SJSA1 (cell line): Measurements from ENCODE around the gene HAO1. TPM values are rescaled to one million over a fixed set of nuclear protein-coding genes. Genes with fewer than 3 reads are reported as not detected.

Source experiments
- DNase-seq, 2 experiments: peaks; one replicate each; pipeline ENCODE4 v3.0.0-alpha.2; 2015 to 2020; ENCODE audit warnings: low spot score in 2 of 2, low read depth in 1 of 2
- H3K27ac ChIP-seq: fragments of 250-450 bp; sonication (Bioruptor Pico); 2 replicates; pipeline ENCODE4 v1.5.1; 2020; ENCODE audit warnings: mild to moderate bottlenecking, moderate library complexity
- H3K27me3 ChIP-seq: fragments of 250-450 bp; sonication (Bioruptor Pico); replicated peaks from 2 replicates; pipeline ENCODE4 v1.5.1; 2020; ENCODE audit warnings: mild to moderate bottlenecking, moderate library complexity
- H3K36me3 ChIP-seq: fragments of 250-450 bp; sonication (Bioruptor Pico); 2 replicates; pipeline ENCODE4 v1.5.1; 2020; ENCODE audit warnings: mild to moderate bottlenecking
- H3K4me1 ChIP-seq: fragments of 250-450 bp; sonication (Bioruptor Pico); replicated peaks from 2 replicates; pipeline ENCODE4 v1.6.1; 2021; ENCODE audit warnings: mild to moderate bottlenecking
- H3K4me3 ChIP-seq: fragments of 250-450 bp; sonication (Bioruptor Pico); 2 replicates; pipeline ENCODE4 v1.5.1; 2020; ENCODE audit warnings: mild to moderate bottlenecking
- H3K9me3 ChIP-seq: fragments of 250-450 bp; sonication (Bioruptor Pico); replicated peaks from 2 replicates; pipeline ENCODE4 v1.5.1; 2020; ENCODE audit warnings: mild to moderate bottlenecking
- total RNA-seq: library from RNA; depleted of rRNA; stranded (reverse); fragments of >200 nt; shearing (Covaris generic); gene quantifications from 2 replicates; pipeline ENCODE4 v1.2.3, GENCODE V29; 2014

Gene HAO1
- total RNA-seq, 1 experiment from 2014 or later: not detected

DNA sequence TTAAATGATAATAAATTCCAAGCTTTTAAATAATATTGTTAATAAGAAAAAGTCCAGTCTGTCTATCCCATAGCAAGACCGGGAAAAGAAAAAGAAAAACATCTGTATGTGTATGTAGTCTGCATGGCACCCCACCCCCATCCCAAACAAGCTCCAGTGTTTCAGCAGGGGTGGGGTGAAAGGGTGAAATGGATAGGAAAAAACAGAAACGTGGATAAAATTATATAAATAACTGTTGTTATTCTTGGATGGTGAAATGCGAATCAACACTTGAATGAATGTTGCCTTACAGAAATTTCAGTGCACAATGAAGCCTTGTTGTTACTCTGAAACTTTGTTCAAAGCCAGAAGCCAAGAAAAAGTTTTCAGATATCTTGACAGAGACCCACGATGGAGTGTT, 31.4 kb downstream of the HAO1 start:
- Histone ChIP-seq H3K4me1 (no peaks in the 10 kb centered on the region), H3K36me3 (no peaks in the 10 kb centered on the region), H3K27me3 (0 out of 2 replicates have a peak, but pooled peaks cover 3% of the 10 kb centered on the region), H3K27ac (no peak overlapping the region), H3K4me3 (no peak overlapping the region), H3K9me3 (no peaks in the 10 kb centered on the region; the same call in 1 of the 2 replicates)
- DNase-seq: no peak

DNA sequence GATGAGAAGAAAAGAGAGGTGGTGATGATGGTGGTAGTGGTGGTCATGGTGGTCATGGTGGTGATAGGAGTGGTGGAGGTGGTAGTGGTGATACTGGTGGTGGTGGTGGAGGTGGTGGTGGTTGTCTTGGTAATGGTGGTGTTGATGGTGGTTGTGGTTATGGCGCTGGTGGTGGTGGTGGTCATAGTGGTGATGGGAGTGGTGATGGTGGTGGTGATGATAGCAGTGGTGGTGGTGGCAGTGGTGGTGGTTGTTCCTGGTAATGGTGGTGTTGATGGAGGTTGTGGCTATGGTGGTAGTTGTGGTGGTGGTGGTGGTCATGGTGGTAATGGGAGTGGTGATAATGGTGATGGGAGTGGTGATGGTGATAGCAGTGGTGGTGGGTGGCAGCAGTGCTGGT, 36.8 kb downstream of the HAO1 start:
- Histone ChIP-seq H3K36me3 (no peaks in the 10 kb centered on the region), H3K9me3 (no peaks in the 10 kb centered on the region; the same call in 1 of the 2 replicates), H3K4me1 (no peaks in the 10 kb centered on the region), H3K4me3 (no peak overlapping the region), H3K27ac (no peak overlapping the region), H3K27me3 (0 out of 2 replicates have a peak, but pooled peaks cover 3% of the 10 kb centered on the region)
- DNase-seq: no peak

DNA sequence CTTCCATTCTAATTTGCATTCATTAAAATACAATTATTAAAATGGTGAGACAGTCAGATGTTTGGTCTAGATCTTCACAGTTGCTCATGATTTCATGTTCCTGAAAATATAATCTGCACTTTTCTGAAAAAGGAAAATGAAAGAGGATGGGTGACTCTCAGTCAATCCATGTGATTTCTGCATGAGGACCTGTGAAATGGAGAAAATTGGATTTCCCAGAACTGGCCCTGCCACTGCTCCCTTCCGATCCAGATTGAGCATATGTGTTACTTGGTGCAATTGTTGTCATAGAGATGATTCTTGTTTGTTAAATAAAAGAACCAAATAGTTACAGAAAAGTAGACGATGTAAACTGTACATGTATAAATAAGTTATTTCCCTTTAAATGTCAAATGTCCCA, 37.4 kb downstream of the HAO1 start:
- no peak overlapping the region for H3K27ac ChIP-seq
- 0 out of 2 replicates have a peak, but pooled peaks cover 3% of the 10 kb centered on the region for H3K27me3 ChIP-seq
- H3K36me3 ChIP-seq: no peaks in the 10 kb centered on the region
- no peaks in the 10 kb centered on the region for H3K4me1 ChIP-seq
- no peak for DNase-seq
- no peak overlapping the region for H3K4me3 ChIP-seq
- H3K9me3 ChIP-seq: no peaks in the 10 kb centered on the region; the same call in 1 of the 2 replicates

DNA sequence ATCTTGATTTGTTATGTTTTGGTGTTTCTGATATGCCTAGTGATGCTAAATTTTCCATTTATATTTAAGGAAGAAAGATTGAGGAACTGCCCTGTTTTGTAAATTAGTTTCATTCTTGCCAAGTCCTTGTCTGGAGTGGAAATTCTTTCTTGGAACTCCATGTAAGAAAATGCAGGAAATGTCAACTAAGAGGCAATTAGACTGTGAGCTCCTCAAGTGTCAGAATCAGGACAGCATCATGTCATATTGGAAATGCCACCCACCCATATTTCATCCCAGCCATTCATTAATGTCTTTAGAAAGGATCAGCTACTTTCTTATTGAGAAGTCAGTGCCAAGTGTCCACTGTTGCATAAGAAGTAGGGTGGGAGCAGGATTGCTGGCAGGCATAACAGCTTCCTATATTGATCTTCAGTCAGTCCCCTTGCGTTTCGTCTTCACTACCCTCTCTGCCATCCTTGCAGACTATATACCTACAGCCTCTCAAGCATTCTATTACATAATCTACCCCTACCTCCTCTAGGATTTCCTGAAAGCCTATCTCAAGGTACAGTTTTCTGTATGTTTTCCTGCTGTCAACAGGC, 42.4 kb downstream of the HAO1 start:
- H3K4me3 ChIP-seq: no peak overlapping the region
- DNase-seq: no peak

DNA sequence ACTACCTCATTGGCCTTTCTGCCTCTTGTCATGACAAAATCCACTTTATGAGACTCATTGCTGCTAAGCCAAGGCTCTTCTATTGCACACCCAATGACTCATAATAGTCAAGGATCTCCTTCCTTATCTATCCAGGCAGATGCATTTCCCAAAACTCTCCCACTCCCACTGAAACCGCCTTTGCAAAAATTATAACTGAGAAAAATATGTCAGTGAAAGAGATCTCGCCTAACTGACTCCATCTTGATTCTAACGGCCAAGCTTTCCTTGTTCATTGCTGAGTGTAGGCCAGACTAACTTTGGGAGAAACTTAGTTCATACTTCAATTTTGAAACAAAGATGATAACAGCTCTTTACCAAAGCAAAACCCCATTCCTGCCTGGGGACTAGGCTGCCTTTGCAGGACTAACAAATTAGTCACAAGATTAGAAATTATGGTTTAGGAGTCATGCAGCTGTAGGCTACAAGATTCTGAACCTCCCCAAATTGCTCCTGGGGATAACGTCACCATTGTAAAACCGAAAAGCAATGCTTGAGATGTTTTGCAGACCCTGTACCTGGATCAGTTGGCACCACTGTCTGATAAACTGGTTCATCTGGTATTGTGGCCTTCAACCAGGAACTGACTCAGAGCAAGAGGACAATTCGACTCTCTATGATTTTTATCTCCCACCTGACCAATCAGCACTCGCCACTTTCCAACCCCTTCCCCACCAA, 47.1 kb downstream of the HAO1 start:
- DNase-seq: no peak
- Histone ChIP-seq H3K27me3 (no peaks in the 10 kb centered on the region), H3K4me1 (no peaks in the 10 kb centered on the region), H3K9me3 (no peaks in the 10 kb centered on the region), H3K27ac (no peak overlapping the region), H3K36me3 (no peaks in the 10 kb centered on the region), H3K4me3 (no peak overlapping the region)

More for the DNA sequence above, 42.4 kb downstream of the HAO1 start:
- Histone ChIP-seq H3K36me3 (no peaks in the 10 kb centered on the region), H3K9me3 (no peaks in the 10 kb centered on the region), H3K27ac (no peak overlapping the region), H3K27me3 (no peaks in the 10 kb centered on the region), H3K4me1 (no peaks in the 10 kb centered on the region)

DNA sequence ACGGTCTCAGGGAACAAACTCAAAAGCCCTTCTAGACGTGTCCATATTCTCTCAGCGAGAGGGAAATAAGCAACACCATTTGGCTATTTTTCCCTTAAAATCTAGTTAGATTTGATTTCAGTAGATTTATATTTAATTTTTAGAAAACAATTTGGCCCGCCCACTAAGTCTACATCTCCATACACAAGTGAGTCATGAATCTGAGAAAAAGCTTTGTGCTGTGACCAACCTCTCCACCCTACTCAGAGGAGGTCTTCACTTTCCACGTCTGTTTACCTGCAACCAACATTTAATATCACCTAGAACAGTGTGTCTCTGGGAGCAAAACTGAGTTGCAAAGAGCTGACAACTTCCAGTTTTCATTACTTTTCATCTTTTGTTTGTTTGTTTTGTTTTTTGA, 48.6 kb downstream of the HAO1 start:
- no peaks in the 10 kb centered on the region for H3K27me3 ChIP-seq
- no peaks in the 10 kb centered on the region for H3K9me3 ChIP-seq
- DNase-seq: no peak

DNA sequence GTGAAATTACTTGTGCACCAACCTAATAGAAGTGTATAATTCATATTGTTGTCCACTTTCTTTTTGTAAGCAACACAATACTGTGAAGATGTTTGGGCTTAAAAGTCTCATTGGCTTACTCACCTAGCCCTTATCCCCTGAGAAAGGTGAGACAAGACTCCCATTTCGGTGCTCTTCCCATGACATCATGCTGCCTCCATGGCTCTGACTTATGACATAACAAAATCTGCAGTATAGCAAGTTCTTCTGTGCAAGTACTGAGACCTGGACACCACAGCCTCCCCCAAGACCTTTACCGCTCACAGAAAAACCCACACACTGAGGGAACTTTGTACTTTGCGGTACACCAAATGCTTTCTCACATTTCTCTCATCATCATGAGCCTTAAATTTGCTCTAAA, 50.5 kb downstream of the HAO1 start:
- Histone ChIP-seq H3K27me3 (no peaks in the 10 kb centered on the region), H3K27ac (no peak overlapping the region), H3K4me1 (no peaks in the 10 kb centered on the region), H3K4me3 (no peak overlapping the region), H3K9me3 (no peaks in the 10 kb centered on the region), H3K36me3 (no peaks in the 10 kb centered on the region)
- no peak for DNase-seq

More for the DNA sequence above, 48.6 kb downstream of the HAO1 start:
- Histone ChIP-seq H3K4me1 (no peaks in the 10 kb centered on the region), H3K36me3 (no peaks in the 10 kb centered on the region), H3K27ac (no peak overlapping the region), H3K4me3 (no peak overlapping the region)

DNA sequence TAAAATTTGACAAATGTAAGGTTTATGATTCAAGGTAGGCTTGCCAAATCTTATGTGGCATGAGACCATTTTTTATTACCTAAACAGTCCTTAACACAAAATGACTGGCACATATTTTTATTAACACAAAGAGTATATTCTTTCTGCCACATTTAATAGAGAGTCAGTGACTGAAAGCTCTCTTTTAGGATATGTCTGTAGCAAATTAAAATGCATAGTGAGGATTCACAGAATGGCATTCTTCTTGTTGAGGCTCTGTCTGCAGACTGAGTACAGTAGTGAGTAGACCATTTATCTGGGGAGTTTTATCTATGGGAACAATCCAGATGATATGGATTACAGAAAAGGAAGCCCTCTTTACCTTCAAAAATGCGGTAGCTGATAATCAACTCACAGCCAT, 56.5 kb downstream of the HAO1 start:
- no peak for DNase-seq
- no peak overlapping the region for H3K4me3 ChIP-seq
- no peak overlapping the region for H3K27ac ChIP-seq

DNA sequence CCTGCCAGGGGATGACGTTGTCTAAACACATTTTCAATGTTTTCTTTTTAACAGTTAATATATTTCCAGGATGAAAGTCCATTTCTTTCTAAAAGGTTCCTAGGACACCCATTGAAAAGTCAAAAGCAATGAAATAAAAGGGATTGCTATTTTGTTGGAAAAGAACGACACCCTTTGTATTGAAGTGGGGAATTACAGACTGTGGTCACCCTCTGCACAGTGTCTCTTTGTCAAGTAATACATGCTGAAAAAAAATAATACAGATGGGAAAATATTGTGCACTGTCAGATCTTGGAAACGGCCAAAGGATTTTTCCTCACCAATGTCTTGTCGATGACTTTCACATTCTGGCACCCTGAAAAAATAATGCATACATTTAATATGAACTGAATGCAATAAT, 56.9 kb downstream of the HAO1 start:
- no peak for DNase-seq
- Histone ChIP-seq H3K4me3 (no peak overlapping the region), H3K4me1 (peaks cover 5% of the 10 kb centered on the region; the same call in 1 of the 2 replicates), H3K27me3 (0 out of 2 replicates have a peak, but pooled peaks cover 2% of the 10 kb centered on the region), H3K27ac (no peak overlapping the region), H3K36me3 (no peaks in the 10 kb centered on the region), H3K9me3 (no peaks in the 10 kb centered on the region)

More for the DNA sequence above, 56.5 kb downstream of the HAO1 start:
- Histone ChIP-seq H3K4me1 (peaks cover 5% of the 10 kb centered on the region; the same call in 1 of the 2 replicates), H3K9me3 (no peaks in the 10 kb centered on the region), H3K27me3 (0 out of 2 replicates have a peak, but pooled peaks cover 2% of the 10 kb centered on the region), H3K36me3 (no peaks in the 10 kb centered on the region)

DNA sequence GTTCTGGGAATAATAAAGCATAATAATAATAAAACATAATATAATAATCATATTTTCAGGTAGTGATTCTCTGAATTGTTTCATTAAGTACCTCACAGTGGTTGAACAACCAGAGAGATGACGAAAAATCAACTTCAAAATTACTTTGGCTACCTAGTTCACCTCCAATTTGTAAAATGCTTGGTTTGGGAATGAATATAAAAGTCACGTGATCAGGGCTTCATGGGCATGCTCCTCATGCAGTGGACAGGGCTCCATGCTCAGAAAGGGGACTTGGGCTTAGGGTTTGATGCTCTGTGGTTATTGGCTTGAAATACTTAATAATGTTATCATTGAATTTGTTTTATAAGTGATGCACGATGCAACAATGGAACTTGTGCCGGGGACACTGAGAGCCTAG, 58.2 kb downstream of the HAO1 start:
- no peaks in the 10 kb centered on the region for H3K36me3 ChIP-seq
- H3K27me3 ChIP-seq: 0 out of 2 replicates have a peak, but pooled peaks cover 2% of the 10 kb centered on the region
- no peak overlapping the region for H3K4me3 ChIP-seq
- no peak overlapping the region for H3K27ac ChIP-seq
- no peak for DNase-seq
- no peaks in the 10 kb centered on the region for H3K9me3 ChIP-seq
- peaks cover 5% of the 10 kb centered on the region; the same call in 1 of the 2 replicates for H3K4me1 ChIP-seq

DNA sequence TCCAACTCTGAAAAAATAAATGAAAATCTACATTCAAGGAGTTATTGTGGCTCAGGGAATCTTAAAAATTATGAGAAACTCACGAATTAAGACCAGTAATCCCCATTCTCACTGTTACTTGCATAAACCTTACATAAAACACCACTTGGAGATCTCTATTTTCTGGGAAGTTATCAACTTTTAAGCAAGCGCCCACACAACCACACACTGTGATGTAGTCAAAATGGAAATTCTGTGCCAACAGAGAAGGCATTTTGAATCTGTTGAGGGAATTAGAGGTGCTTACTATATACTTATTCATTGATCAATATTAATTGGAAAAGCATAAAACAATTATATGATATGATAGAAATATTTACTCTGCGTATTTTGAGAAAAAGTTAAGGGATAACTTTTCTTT, 58.7 kb downstream of the HAO1 start:
- Histone ChIP-seq H3K27me3 (0 out of 2 replicates have a peak, but pooled peaks cover 2% of the 10 kb centered on the region), H3K4me1 (peaks cover 5% of the 10 kb centered on the region; the same call in 1 of the 2 replicates), H3K4me3 (no peak overlapping the region), H3K27ac (no peak overlapping the region), H3K9me3 (no peaks in the 10 kb centered on the region), H3K36me3 (no peaks in the 10 kb centered on the region)
- no peak for DNase-seq

DNA sequence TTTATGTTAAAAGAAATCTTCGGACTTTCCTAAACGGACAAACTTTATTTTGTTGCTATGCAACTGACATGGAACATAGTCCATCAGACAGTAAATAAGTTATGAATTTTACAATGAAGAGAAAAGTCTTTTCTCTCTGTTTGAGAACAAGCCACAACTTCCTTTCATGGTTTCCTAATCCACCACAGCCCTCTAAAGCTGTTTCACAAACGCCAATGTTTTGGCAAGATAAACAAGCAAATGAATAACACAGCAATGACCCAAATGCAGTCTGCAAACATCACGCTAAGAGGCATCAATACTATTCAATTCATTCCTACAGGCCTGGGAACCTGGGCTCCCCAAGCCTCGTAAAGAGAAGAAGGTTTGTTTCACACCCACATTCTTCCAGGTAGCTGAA, 60.4 kb downstream of the HAO1 start:
- DNase-seq: peak in 1 of 2 experiments; percentile 41
- H3K4me1 ChIP-seq: peaks cover 5% of the 10 kb centered on the region; the same call in 1 of the 2 replicates
- H3K4me3 ChIP-seq: no peak overlapping the region
- no peaks in the 10 kb centered on the region for H3K9me3 ChIP-seq
- no peaks in the 10 kb centered on the region for H3K36me3 ChIP-seq
- H3K27ac ChIP-seq: no peak overlapping the region
- 0 out of 2 replicates have a peak, but pooled peaks cover 2% of the 10 kb centered on the region for H3K27me3 ChIP-seq

DNA sequence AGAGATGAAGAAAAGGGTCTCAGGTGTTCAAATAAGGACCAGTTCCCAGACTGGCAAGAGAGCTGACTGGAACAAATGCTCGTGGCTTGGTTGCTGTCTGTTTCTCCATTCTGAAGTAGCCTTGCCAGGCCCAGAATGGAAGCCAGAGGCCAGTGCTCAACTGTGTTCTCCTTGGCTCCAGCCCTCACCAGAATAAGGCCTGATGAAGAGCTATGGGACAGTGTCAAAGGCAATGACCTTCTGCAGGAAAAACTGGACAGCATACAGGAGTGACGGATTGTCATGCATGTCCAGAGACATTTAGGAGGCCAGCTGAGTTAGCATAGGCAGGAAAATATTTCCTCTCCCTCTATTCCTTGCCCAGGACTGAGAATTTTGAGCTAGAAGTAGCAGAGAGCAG, 72.2 kb downstream of the HAO1 start:
- Histone ChIP-seq H3K27me3 (0 out of 2 replicates have a peak, but pooled peaks cover 3% of the 10 kb centered on the region), H3K9me3 (no peaks in the 10 kb centered on the region), H3K4me1 (no peaks in the 10 kb centered on the region), H3K27ac (no peak overlapping the region), H3K4me3 (no peak overlapping the region), H3K36me3 (no peaks in the 10 kb centered on the region)
- DNase-seq: no peak

DNA sequence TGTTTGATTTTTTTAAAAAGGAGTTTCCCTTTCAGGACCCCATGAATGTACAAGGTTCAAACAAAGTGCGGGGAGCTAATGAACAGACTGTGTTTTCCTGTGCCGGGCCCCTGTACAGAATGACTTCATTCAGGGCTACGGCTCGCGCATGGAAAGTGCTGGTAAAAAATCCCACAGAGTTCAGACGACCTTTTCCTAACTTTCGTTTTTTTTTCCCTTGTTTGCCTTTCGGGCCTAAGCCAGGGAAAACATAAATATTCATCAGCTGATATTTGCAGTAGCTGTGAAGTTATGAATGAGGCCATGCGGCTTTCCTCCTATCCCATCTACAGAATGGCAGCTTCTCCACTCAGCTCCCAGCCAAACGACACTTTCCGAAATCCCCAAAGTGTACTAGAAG, 74.0 kb downstream of the HAO1 start:
- Histone ChIP-seq H3K4me1 (no peaks in the 10 kb centered on the region), H3K27ac (no peak overlapping the region), H3K4me3 (no peak overlapping the region), H3K9me3 (no peaks in the 10 kb centered on the region), H3K27me3 (0 out of 2 replicates have a peak, but pooled peaks cover 3% of the 10 kb centered on the region), H3K36me3 (no peaks in the 10 kb centered on the region)
- DNase-seq: no peak
